Endothelial cell of umbilical vein (primary cell): ENCODE data around the gene SERPINB10. TPM values are rescaled to one million over a fixed set of nuclear protein-coding genes. Genes with fewer than 3 reads are reported as not detected.

Experiments
- BruUV-seq: library from RNA; stranded (reverse); fragments of 400-500 nt; replicated peaks from 2 replicates; lab custom pipeline; 2021; lab: Mats Ljungman, UMichigan
- CTCF ChIA-PET: fragments of 300-600, 350-600 bp; sonication (Branson Sonifier 250); formaldehyde crosslinking; loops from one replicate; lab custom pipeline; 2021; ENCODE audit warnings: antibody characterized with exemption, inconsistent platforms; lab: Charles Lee
- POLR2A ChIA-PET: fragments of 300-600, 350-600 bp; sonication (Branson Sonifier 250); formaldehyde crosslinking; loops from one replicate; lab custom pipeline; 2021; ENCODE audit warnings: antibody characterized with exemption, inconsistent platforms; lab: Charles Lee
- DNase-seq: peaks from one replicate; pipeline ENCODE4 v3.0.0-alpha.2; 2011; ENCODE audit warnings: low read depth, low spot score
- FAIRE-seq: peaks from 2 replicates; lab custom pipeline; 2011; peaks lifted over from hg19 to GRCh38; lab: Jason Lieb, UNC
- H2AFZ ChIP-seq: 2 replicates; pipeline ENCODE4 v1.6.0; 2012; ENCODE audit warnings: low read depth, low read length, control low read depth, inconsistent platforms
- H3K27ac ChIP-seq: 2 replicates; pipeline ENCODE4 v1.5.1; 2011; ENCODE audit warnings: low read depth, mild to moderate bottlenecking, control low read depth, low read length, moderate library complexity; ENCODE audit not compliant: insufficient read depth
- H3K27me3 ChIP-seq, 2 experiments: 2 replicates each; pipeline versions ENCODE4 v1.6.0 to v1.6.1; 2011; ENCODE audit warnings: low read length in 2 of 2, mixed read lengths in 1 of 2; ENCODE audit not compliant: control insufficient read depth in 2 of 2, insufficient read depth in 2 of 2
- H3K36me3 ChIP-seq, 2 experiments: 2 replicates in 1 of 2; 3 replicates in 1 of 2; pipeline ENCODE4 v1.5.1; 2011; ENCODE audit warnings: low read length in 2 of 2, mild to moderate bottlenecking in 1 of 2, moderate library complexity in 1 of 2; ENCODE audit not compliant: control insufficient read depth in 2 of 2, insufficient read depth in 2 of 2; ENCODE audit errors: extremely low read depth in 1 of 2
- H3K4me1 ChIP-seq: 3 replicates; pipeline ENCODE4 v1.5.1; 2011; ENCODE audit warnings: mild to moderate bottlenecking, low read length; ENCODE audit not compliant: control insufficient read depth, insufficient read depth; ENCODE audit errors: extremely low read depth
- H3K4me2 ChIP-seq: 2 replicates; pipeline ENCODE4 v1.6.1; 2011; ENCODE audit warnings: low read length, control low read depth, mixed read lengths; ENCODE audit not compliant: insufficient read depth
- H3K4me3 ChIP-seq, 3 experiments: fragments of 200-600 bp in 1 of 3; sonication (generic), shearing (Covaris generic) in 1 of 3; replicated peaks in 1 of 3; 2 replicates each; pipeline ENCODE4 v1.5.1; 2011 to 2016; ENCODE audit warnings: control low read depth in 3 of 3, low read length in 3 of 3, mild to moderate bottlenecking in 2 of 3, inconsistent platforms in 1 of 3, low read depth in 1 of 3, moderate library complexity in 1 of 3; ENCODE audit not compliant: insufficient read depth in 1 of 3
- H3K79me2 ChIP-seq: 2 replicates; pipeline ENCODE4 v1.6.0; 2012; ENCODE audit warnings: low read length, inconsistent platforms; ENCODE audit not compliant: control insufficient read depth, insufficient read depth
- H3K9ac ChIP-seq: replicated peaks from 2 replicates; pipeline ENCODE3; 2011; ENCODE audit warnings: low read length, control low read depth; ENCODE audit not compliant: insufficient read depth; ENCODE audit errors: extremely low read depth
- H3K9me1 ChIP-seq: replicated peaks from 3 replicates; pipeline ENCODE4 v1.6.0; 2011; ENCODE audit warnings: mild to moderate bottlenecking, low read length; ENCODE audit not compliant: control insufficient read depth, insufficient read depth; ENCODE audit errors: extremely low read depth
- H3K9me3 ChIP-seq: replicated peaks from 2 replicates; pipeline ENCODE4 v1.5.1; 2012; ENCODE audit warnings: low read length, inconsistent platforms; ENCODE audit not compliant: control insufficient read depth, insufficient read depth
- H4K20me1 ChIP-seq: replicated peaks from 2 replicates; pipeline ENCODE3; 2011; ENCODE audit warnings: mild to moderate bottlenecking, low read length; ENCODE audit not compliant: control insufficient read depth, insufficient read depth; ENCODE audit errors: extremely low read depth
- CTCF ChIP-seq, 2 donors: IDR thresholded peaks; 1 replicate in 1 of 2; 2 replicates in 1 of 2; pipeline ENCODE4 v1.5.1; 2011; ENCODE audit warnings: low read length in 2 of 2, mild to moderate bottlenecking in 2 of 2, moderate library complexity in 2 of 2, control low read depth in 1 of 2, inconsistent platforms in 1 of 2, low read depth in 1 of 2; ENCODE audit not compliant: insufficient read depth in 1 of 2; ENCODE audit errors: extremely low read depth in 1 of 2
- EZH2 ChIP-seq: IDR thresholded peaks from 2 replicates; pipeline ENCODE4 v1.6.1; 2012; ENCODE audit warnings: borderline replicate concordance, low read depth, mild to moderate bottlenecking, moderate library complexity, low read length, inconsistent platforms; ENCODE audit not compliant: severe bottlenecking
- MAX ChIP-seq: IDR thresholded peaks from 2 replicates; pipeline ENCODE4 v1.6.1; 2011; ENCODE audit not compliant: insufficient read depth, insufficient read length
- MYC ChIP-seq: IDR thresholded peaks from one replicate; pipeline ENCODE4 v1.6.1; 2011; ENCODE audit warnings: mild to moderate bottlenecking, low read depth, low read length
- POLR2A ChIP-seq: IDR thresholded peaks from 2 replicates; pipeline ENCODE4 v1.6.1; 2012; ENCODE audit warnings: low read depth, mild to moderate bottlenecking, control low read depth, low read length
- dilution Hi-C: fragments of 300-500 bp; cut with MboI; formaldehyde crosslinking; loops from one replicate; pipeline ENCODE4 v1.15.0; 2019; ENCODE audit warnings: low sequenced_read_pairs; ENCODE audit not compliant: extremely low pct_ligation_motif_present
- intact Hi-C: fragments of 100-400 bp; cut with micrococcal nuclease; formaldehyde crosslinking; loops from one replicate; pipeline ENCODE4 v1.10.0; 2022
- polyA plus RNA-seq, 4 experiments: library from polyadenylated mRNA; depleted of rRNA in 3 of 4; stranded (reverse) in 3 of 4; unstranded in 1 of 4; fragments of >200 nt; gene quantifications; 2 replicates each; pipeline versions ENCODE4 v1.2.1 to v1.2.3, GENCODE V29; 2011 to 2012; ENCODE audit warnings: missing spikeins in 1 of 4
- total RNA-seq: library from RNA; stranded (reverse); gene quantifications from 2 replicates; pipeline ENCODE4 v1.2.3, GENCODE V29; 2021

SERPINB10 gene
- total and polyA plus RNA-seq, 2 donors (not counting 3 experiments of a cell fraction or from before 2014, with no cell fraction given): not detected

- H3K27me3 ChIP-seq: no peaks in the 10 kb centered on the region
- intact Hi-C loops (no loop called here), dilution Hi-C loops (no loop called here)
- BruUV-seq: no TSS peak
- no peak for FAIRE-seq
- H2AFZ ChIP-seq: no peak overlapping the region
- H3K9ac ChIP-seq: no peak overlapping the region
- TF ChIP-seq MYC: no peak
- TF ChIP-seq POLR2A: no peak
- TF ChIP-seq MAX: no peak
- no peak for TF ChIP-seq CTCF (IDR thresholded peaks at IDR 0.05; ENCODE audit: extremely low read depth in 1 of 2, insufficient read depth in 1 of 2, low read depth in 1 of 2, low read length in 2 of 2)
- no peak for TF ChIP-seq EZH2
- H4K20me1 ChIP-seq: no peaks in the 10 kb centered on the region
- no peak overlapping the region for H3K4me2 ChIP-seq
- peaks cover 4% of the 10 kb centered on the region for H3K79me2 ChIP-seq
- no peaks in the 10 kb centered on the region for H3K9me1 ChIP-seq
- H3K27ac ChIP-seq: no peak overlapping the region
- ChIA-PET POLR2A (no interaction called here), CTCF (no interaction called here)
- H3K9me3 ChIP-seq: no peaks in the 10 kb centered on the region
- no peaks in the 10 kb centered on the region for H3K4me1 ChIP-seq
- DNase-seq: no peak
- H3K36me3 ChIP-seq: no peaks in the 10 kb centered on the region
- H3K4me3 ChIP-seq: no peak overlapping the region
Observed at GRCh38 chr18:63889626-63890025, 18.1 kb upstream of the SERPINB10 start.
